NCI-H1417 (cell line): ENCODE measurements around the gene EEF1A2.

Experiments used
- DNase-seq, 3 experiments: peaks; one replicate each; lab custom pipeline; 2025; lab: John Stamatoyannopoulos, UW

Gene EEF1A2

GRCh38 chr20:63498960-63499337, at the start of gene EEF1A2:
EEF1A2 (minus strand) TSS chr20:63499083; CDS start chr20:63497763, 1,320 bp downstream.
- peak; percentile 62 to 86 (median 82) for DNase-seq

- DNase-seq, result no peak
Observed at GRCh38 chr20:63548542-63548941, 49.7 kb upstream of the EEF1A2 start.

GRCh38 chr20:63547725-63548480, 49.0 kb upstream of the EEF1A2 start, which contains the start of gene SRMS:
SRMS (minus strand) TSS chr20:63547749; CDS start chr20:63547463, 286 bp downstream.
- no peak for DNase-seq

GRCh38 chr20:63546956-63547724, 48.3 kb upstream of the EEF1A2 start:
- DNase-seq, result no peak

- DNase-seq, result peak in 2 of 3 experiments; percentile 52 to 66
Observed at GRCh38 chr20:63546256-63546955, 47.5 kb upstream of the EEF1A2 start.

- peak in 2 of 3 experiments; percentile 68 to 74 for DNase-seq
Observed at GRCh38 chr20:63545814-63546213, 46.9 kb upstream of the EEF1A2 start.

GRCh38 chr20:63544958-63545516, 46.2 kb upstream of the EEF1A2 start:
- no peak for DNase-seq

GRCh38 chr20:63544241-63544957, 45.5 kb upstream of the EEF1A2 start:
- DNase-seq, result no peak

- DNase-seq, result no peak
Observed at GRCh38 chr20:63543733-63544132, 44.9 kb upstream of the EEF1A2 start.

- DNase-seq, result no peak
Observed at GRCh38 chr20:63543131-63543530, 44.2 kb upstream of the EEF1A2 start.

- DNase-seq, result peak in 2 of 3 experiments; percentile 22 to 42
Observed at GRCh38 chr20:63542696-63543095, 43.8 kb upstream of the EEF1A2 start.

- peak in 2 of 3 experiments; percentile 80 to 85 for DNase-seq
Observed at GRCh38 chr20:63542031-63542559, 43.2 kb upstream of the EEF1A2 start.

- DNase-seq, result no peak
Observed at GRCh38 chr20:63541371-63541770, 42.5 kb upstream of the EEF1A2 start.

- DNase-seq, result peak in 1 of 3 experiments; percentile 23
Observed at GRCh38 chr20:63540417-63541186, 41.7 kb upstream of the EEF1A2 start.

GRCh38 chr20:63539441-63540370, 40.8 kb upstream of the EEF1A2 start:
- DNase-seq, result no peak

GRCh38 chr20:63539092-63539430, 40.2 kb upstream of the EEF1A2 start:
- no peak for DNase-seq

GRCh38 chr20:63538204-63539091, 39.6 kb upstream of the EEF1A2 start:
- DNase-seq, result peak in 2 of 3 experiments; percentile 75 to 89

- peak; percentile 76 to 87 (median 84) for DNase-seq
Observed at GRCh38 chr20:63537525-63538203, 38.8 kb upstream of the EEF1A2 start.
